Upper lobe of left lung (tissue), 6 donors: ENCODE measurements around the gene AATF. TPM values are rescaled to one million over a fixed set of nuclear protein-coding genes. Genes with fewer than 3 reads are reported as not detected.

ENCODE experiments used
- ATAC-seq, 2 donors: fragments of 200-7000 bp; cut with Tn5 transposase; one replicate each; pipeline ENCODE4 v1.9.1; 2022; ENCODE audit warnings: mild to moderate bottlenecking in 2 of 2, moderate library complexity in 2 of 2; ENCODE audit not compliant: low FRiP score in 2 of 2
- DNase-seq, 2 donors: peaks; one replicate each; pipeline ENCODE4 v3.0.0-alpha.2; 2019 to 2020
- H3K27ac ChIP-seq, 4 donors: fragments of 200-600 bp; sonication (generic); one replicate each; pipeline ENCODE4 v1.5.1; 2016 to 2019
- H3K27me3 ChIP-seq, 4 donors: fragments of 200-600 bp; sonication (generic); one replicate each; pipeline ENCODE4 v1.5.1; 2017 to 2019
- H3K36me3 ChIP-seq, 4 donors: fragments of 200-600 bp; sonication (generic); one replicate each; pipeline ENCODE4 v1.5.1; 2016 to 2019
- H3K4me1 ChIP-seq, 4 donors: fragments of 200-600 bp; sonication (generic); one replicate each; pipeline ENCODE4 v1.5.1; 2018 to 2019
- H3K4me3 ChIP-seq, 4 donors: fragments of 200-600 bp; sonication (generic); one replicate each; pipeline ENCODE4 v1.5.1; 2017 to 2019; ENCODE audit warnings: mild to moderate bottlenecking in 2 of 4, moderate library complexity in 1 of 4
- H3K9me3 ChIP-seq, 4 donors: fragments of 200-600 bp; sonication (generic); one replicate each; pipeline ENCODE4 v1.5.1; 2018 to 2019
- CTCF ChIP-seq, 6 experiments: fragments of 450-650 bp in 4 of 6; fragments of 200-600 bp in 2 of 6; sonication (generic) in 2 of 6; IDR thresholded peaks; one replicate each; pipeline ENCODE4 v1.5.1; 2016 to 2019; ENCODE audit warnings: antibody characterized with exemption in 6 of 6
- EP300 ChIP-seq, 4 donors: sonication (generic); formaldehyde crosslinking; IDR thresholded peaks; one replicate each; pipeline ENCODE4 v1.5.1; 2017; ENCODE audit warnings: antibody characterized with exemption in 4 of 4, control low read depth in 2 of 4
- POLR2A ChIP-seq, 4 donors: fragments of 450-650 bp; IDR thresholded peaks; one replicate each; pipeline ENCODE4 v1.5.1; 2016 to 2017; ENCODE audit warnings: antibody characterized with exemption in 4 of 4, mild to moderate bottlenecking in 2 of 4
- POLR2AphosphoS5 ChIP-seq, 2 donors: sonication (generic); formaldehyde crosslinking; IDR thresholded peaks; one replicate each; pipeline ENCODE4 v1.5.1; 2017; ENCODE audit warnings: antibody characterized with exemption in 2 of 2
- WGBS, 2 donors: methylation state at CpG; one replicate each; pipeline ENCODE4 v1.1.5; 2017 to 2018; 5-methylcytosine and 5-hydroxymethylcytosine counted together
- total RNA-seq, 6 donors: library from RNA; depleted of rRNA in 4 of 6; stranded (reverse); fragments of >200 nt in 4 of 6; gene quantifications; one replicate each; pipeline versions ENCODE4 v1.1.0 to v1.2.1, GENCODE V29; 2016 to 2021
- donor health status: DM: no; HTN: no; CAD: no; lungs with moderate emphysema.
- donor health status: DM: no; HTN: yes; CAD: no; lungs with severe emphysema.

AATF gene
- total RNA-seq, 6 donors from 2014 or later = 30.7 to 45.4 (median 37.3) TPM

GRCh38 chr17:36944553-36944952 is 4.2 kb upstream of the AATF start:
- H3K36me3 ChIP-seq = no peaks in the 10 kb centered on the region
- ATAC-seq = no peak
- TF ChIP-seq POLR2AphosphoS5 (IDR thresholded peaks at IDR 0.05) (no peak), EP300 (IDR thresholded peaks at IDR 0.05) (no peak), POLR2A (IDR thresholded peaks at IDR 0.05) (no peak), CTCF (IDR thresholded peaks at IDR 0.05) (no peak)
- no peak overlapping the region for H3K27ac ChIP-seq
- WGBS, 2 donors = 0 to 3% methylated on average over 1 of the region's 1 CpG
- no peak overlapping the region for H3K4me3 ChIP-seq
- H3K4me1 ChIP-seq = peaks cover 14 to 32% (median 22%) of the 10 kb centered on the region in 4 donors
- H3K9me3 ChIP-seq = no peaks in the 10 kb centered on the region
- peaks cover 6 to 75% (median 53%) of the 10 kb centered on the region in 4 donors for H3K27me3 ChIP-seq
- DNase-seq = no peak

- H3K36me3 ChIP-seq = no peaks in the 10 kb centered on the region
- ATAC-seq = no peak
- H3K27me3 ChIP-seq = peaks cover 6 to 69% (median 47%) of the 10 kb centered on the region in 4 donors
- no peaks in the 10 kb centered on the region for H3K9me3 ChIP-seq
- DNase-seq = no peak
- no peak overlapping the region for H3K27ac ChIP-seq
- H3K4me1 ChIP-seq = peaks cover 20 to 36% (median 28%) of the 10 kb centered on the region in 4 donors
- no peak for TF ChIP-seq CTCF (IDR thresholded peaks at IDR 0.05)
- no peak for TF ChIP-seq POLR2A (IDR thresholded peaks at IDR 0.05)
- no peak for TF ChIP-seq EP300 (IDR thresholded peaks at IDR 0.05)
- TF ChIP-seq POLR2AphosphoS5 (IDR thresholded peaks at IDR 0.05) = no peak
- H3K4me3 ChIP-seq = no peak overlapping the region
- 34 to 40% methylated on average over 1 of the region's 1 CpG for WGBS, 2 donors
Measured at GRCh38 chr17:36945140-36945539, 3.6 kb upstream of the AATF start.

- H3K27me3 ChIP-seq = peaks cover 6 to 59% (median 38%) of the 10 kb centered on the region in 4 donors
- no peak overlapping the region for H3K4me3 ChIP-seq
- H3K4me1 ChIP-seq = peaks cover 29 to 40% (median 36%) of the 10 kb centered on the region in 4 donors
- H3K36me3 ChIP-seq = peaks cover 0 to 7% (median 0%) of the 10 kb centered on the region in 4 donors
- DNase-seq = peak in 1 of 2 donors; percentile 58
- H3K9me3 ChIP-seq = no peaks in the 10 kb centered on the region
- no peak for TF ChIP-seq CTCF (IDR thresholded peaks at IDR 0.05)
- TF ChIP-seq EP300 (IDR thresholded peaks at IDR 0.05) = no peak
- no peak for ATAC-seq
- H3K27ac ChIP-seq = no peak overlapping the region
- WGBS, 2 donors = 10 to 15% methylated on average over 17 to 27 of the region's 30 CpGs
Measured at GRCh38 chr17:36945959-36946725, 2.6 kb upstream of the AATF start.

GRCh38 chr17:36946726-36947091 is 2.0 kb upstream of the AATF start:
- H3K27me3 ChIP-seq = peaks cover 5 to 53% (median 33%) of the 10 kb centered on the region in 4 donors
- TF ChIP-seq POLR2AphosphoS5 (IDR thresholded peaks at IDR 0.05) (no peak), CTCF (IDR thresholded peaks at IDR 0.05) (no peak), EP300 (IDR thresholded peaks at IDR 0.05) (no peak), POLR2A (IDR thresholded peaks at IDR 0.05) (no peak)

More at GRCh38 chr17:36946726-36947091, 2.0 kb upstream of the AATF start:
- Histone ChIP-seq H3K36me3 (peaks cover 0 to 13% (median 0%) of the 10 kb centered on the region in 4 donors), H3K9me3 (no peaks in the 10 kb centered on the region), H3K4me1 (peaks cover 29 to 39% (median 36%) of the 10 kb centered on the region in 4 donors), H3K27ac (no peak overlapping the region), H3K4me3 (no peak overlapping the region)
- DNase-seq (no peak), ATAC-seq (no peak)
- 58 to 68% methylated on average over 2 of the region's 2 CpGs for WGBS, 2 donors
